GM12875 (cell line): Measurements from ENCODE around the gene HOXA10.

ENCODE experiments used
- H3K4me3 ChIP-seq: one replicate; pipeline ENCODE4 v1.5.1; 2011; ENCODE audit warnings: low read depth, low read length, control low read depth
- TF ChIP-seq, protein P1 (sequence below): IDR thresholded peaks from 2 replicates; pipeline ENCODE4 v1.5.1; 2011; ENCODE audit warnings: low read depth, mild to moderate bottlenecking, control low read depth, inconsistent platforms, low read length, moderate library complexity, borderline replicate concordance; ENCODE audit not compliant: insufficient read depth

HOXA10 gene

DNA sequence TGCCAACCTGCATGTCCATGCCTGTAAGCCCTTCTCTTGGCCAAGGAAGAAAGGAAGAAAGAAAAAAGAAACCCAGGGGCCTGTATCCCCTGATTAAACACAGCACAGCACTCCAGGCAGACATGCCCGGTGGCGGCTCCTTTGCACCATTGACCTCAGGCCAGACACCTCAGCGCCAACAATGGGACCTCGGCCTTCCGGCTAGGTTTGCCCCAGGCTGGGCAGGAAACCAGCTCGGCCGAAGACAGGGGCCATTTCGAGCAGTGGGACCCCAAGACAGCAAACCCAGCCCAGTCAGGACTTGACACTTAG, 2.8 kb downstream of the HOXA10 start:
- no peak overlapping the region for H3K4me3 ChIP-seq
- TF ChIP-seq, protein P1, sequence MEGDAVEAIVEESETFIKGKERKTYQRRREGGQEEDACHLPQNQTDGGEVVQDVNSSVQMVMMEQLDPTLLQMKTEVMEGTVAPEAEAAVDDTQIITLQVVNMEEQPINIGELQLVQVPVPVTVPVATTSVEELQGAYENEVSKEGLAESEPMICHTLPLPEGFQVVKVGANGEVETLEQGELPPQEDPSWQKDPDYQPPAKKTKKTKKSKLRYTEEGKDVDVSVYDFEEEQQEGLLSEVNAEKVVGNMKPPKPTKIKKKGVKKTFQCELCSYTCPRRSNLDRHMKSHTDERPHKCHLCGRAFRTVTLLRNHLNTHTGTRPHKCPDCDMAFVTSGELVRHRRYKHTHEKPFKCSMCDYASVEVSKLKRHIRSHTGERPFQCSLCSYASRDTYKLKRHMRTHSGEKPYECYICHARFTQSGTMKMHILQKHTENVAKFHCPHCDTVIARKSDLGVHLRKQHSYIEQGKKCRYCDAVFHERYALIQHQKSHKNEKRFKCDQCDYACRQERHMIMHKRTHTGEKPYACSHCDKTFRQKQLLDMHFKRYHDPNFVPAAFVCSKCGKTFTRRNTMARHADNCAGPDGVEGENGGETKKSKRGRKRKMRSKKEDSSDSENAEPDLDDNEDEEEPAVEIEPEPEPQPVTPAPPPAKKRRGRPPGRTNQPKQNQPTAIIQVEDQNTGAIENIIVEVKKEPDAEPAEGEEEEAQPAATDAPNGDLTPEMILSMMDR: no peak

DNA sequence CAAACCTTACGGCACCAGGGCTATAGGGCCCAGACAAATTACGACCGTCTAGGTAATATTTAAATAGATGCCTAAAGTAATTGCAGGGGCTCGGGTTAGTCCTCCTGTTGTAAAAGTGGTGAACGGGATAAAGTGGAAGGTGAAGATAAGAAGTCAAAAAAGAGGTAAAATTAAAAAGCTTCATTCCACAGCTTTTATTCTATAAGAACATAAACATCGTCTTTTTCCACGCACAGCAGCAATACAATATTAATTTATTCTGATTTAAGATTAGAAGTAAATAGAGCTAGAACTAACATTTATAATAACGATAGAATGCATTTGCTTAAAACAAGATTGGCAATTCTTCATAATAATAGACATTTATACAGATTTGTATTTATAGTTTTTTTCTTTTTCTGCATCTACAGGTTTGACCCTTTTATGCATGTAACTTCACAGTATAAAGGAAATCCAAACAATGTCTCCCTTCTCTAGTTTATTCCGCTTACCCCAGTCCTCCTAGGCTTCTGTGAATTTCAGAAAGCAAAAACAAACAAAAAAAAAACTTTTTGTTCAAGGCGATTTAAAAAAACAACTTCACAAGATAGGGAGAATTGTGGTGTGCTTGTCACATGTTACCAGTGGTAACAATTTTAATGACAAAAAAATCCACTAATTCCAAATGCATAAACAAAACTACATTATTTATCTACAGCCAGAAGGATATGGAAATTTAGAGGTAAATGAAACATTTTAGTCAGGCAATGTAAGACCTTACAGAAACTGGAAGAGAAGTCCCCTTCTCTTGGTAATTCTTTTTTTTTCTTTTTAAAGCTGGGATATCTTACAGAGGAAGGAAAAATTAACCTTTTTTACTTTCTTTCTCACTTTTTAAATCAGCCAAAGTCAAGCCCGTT, 3.4 kb downstream of the HOXA10 start:
- TF ChIP-seq, protein P1: no peak
- H3K4me3 ChIP-seq: no peak overlapping the region

DNA sequence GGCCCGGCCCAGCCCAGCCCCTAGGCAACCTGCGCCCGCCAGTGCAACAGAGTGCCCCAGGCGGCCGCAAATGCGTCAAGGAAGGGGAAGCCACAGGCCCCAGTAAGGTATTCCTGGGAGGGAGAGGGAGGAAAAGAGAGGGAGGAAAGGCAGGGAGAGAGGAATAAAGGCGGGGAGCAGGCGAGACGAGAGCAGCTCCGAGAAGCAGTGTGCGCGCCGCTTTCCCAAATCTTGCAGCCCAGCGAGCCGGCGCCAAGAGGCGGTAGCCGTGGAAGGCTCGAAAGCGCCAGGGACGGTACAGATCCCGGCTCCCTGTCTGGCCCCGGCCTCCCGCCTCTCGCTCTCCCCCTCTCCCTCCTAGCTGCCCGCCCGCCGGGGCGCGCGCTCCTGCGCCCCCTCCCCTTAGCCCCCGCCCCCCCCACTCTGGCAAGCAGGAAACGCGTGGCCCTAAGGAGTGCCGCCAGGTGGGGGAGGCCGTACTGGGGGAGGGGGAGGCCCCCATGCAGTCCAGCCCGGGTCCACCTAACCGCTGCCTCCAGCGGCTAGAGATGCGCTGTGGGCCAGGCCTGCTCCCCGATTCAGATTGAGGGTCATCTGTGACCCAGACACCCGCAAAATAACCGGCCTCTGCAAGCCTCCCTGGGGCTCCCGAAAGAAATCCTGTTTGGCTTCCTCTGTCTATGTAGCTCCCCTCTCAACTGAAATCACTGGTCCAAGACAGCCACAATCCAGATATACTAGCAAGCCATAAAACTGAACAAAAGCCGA, 4.3 kb downstream of the HOXA10 start:
- TF ChIP-seq, protein P1: no peak
- no peak overlapping the region for H3K4me3 ChIP-seq

DNA sequence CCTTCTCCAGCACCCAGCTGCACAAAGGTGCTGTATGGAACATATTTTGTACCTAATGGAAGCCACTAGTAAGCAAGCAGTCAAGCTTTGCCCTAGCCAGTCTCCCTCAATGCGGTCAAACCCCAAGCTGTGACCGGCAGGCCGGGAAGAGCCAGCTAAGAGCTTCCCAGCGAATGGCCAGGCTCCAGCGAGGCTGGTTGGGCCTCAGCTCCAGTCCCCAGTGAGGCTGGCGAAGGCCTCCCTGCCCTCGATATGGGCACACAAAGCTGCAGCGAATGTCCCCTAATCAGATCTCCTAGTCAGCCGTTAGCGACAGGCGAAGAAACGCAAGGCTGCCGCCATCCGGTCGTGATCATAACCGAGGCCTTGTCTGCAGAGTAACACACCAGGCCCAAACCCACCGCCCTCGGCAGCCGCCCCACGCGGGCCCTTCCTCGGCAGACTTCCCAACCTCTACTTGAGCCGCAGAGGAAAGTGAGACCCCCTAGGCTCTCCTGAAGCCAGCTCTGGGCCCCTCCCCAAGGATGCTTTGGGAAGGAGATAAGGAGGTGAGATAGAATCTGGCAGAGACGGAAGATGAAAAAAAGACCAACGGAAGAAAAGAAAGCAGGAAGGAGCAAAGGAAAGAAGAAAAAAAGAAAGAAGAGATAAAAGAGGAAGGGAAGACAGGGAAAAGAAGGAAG, 5.7 kb downstream of the HOXA10 start:
- H3K4me3 ChIP-seq: no peak overlapping the region

DNA sequence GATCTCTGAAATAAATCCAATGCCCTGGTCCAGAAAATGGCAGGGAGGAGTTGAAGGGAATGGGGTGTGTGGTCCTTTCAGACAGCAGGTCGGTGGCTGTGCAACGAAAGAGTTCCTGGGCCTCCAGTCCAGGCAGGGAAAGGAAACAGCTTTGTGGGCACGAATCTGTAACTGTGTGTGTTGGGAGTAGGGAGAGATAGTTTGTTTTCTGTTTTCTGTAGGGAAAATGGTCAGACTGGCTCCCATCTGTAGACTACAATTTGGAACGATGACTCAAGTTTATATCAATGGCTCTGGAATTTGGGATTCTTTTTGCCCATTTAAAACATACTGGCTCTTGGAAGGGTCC, 6.2 kb downstream of the HOXA10 start:
- TF ChIP-seq, protein P1: no peak
- H3K4me3 ChIP-seq: no peak overlapping the region

More for the DNA sequence above, 5.7 kb downstream of the HOXA10 start:
- TF ChIP-seq, protein P1: no peak

DNA sequence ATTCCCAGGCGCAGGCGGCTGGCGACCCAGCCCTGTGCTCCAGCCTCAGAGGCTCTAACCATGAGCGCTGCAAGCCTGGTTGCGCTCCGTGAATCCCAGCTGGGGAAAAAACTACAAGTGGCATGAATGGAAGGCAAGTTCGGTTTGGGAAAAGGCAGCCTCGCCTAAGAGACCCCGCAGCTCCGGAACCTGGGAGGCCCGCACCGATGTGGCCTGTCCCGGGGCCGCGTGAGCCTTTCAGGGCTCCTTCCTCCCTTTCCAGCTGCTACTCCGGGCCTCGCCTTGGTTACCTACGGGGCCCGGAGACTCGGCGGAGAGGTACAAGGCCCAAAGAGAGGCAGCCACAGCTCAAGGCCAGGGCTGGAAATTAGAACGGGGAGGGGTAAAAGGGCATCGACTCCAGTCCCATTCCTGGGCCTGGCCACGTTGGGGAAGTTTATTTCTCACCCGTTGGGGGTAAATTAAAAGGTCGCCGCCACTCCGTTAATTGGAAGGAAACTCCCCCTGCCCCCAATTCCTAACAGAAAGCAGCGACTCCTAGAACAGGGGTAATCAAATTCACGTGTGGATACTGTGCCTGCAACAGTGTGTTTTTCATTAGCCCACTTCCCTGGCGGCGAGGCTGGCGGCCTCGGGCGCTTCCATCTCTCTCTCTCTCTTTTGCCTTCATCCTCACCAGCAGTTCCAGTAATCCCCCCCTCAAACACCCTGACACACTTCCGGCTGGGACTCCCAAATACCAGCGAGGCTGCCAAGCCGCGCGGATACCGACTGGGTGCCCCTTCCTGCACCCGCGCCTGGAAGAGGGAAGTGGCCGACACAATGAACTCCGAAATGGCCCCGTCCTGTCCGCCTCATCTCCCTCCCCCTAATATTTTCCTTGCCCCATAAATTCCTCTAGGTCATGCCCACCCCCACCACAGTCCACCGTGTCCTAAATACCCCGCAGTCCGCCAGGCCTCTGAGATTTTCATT, 7.3 kb downstream of the HOXA10 start:
- TF ChIP-seq, protein P1: no peak
- no peak overlapping the region for H3K4me3 ChIP-seq
